K562 (cell line): Measurements from ENCODE around the gene PPP1R10. TPM values are rescaled to one million over a fixed set of nuclear protein-coding genes. Genes with fewer than 3 reads are reported as not detected.
A peak's percentile ranks its signal among the peaks of the same experiment; 100 is the strongest.

ENCODE experiments used
- BRD9 ChIP-seq: fragments of 450-650 bp; IDR thresholded peaks from 2 replicates; pipeline ENCODE4 v1.6.1; 2018; ENCODE audit warnings: low read depth; ENCODE audit not compliant: partially characterized antibody
- CBFA2T3 ChIP-seq: fragments of 450-650 bp; IDR thresholded peaks from 2 replicates; pipeline ENCODE4 v1.6.1; 2017
- GABPB1 ChIP-seq: sonication (generic); formaldehyde crosslinking; IDR thresholded peaks from 2 replicates; pipeline ENCODE4 v1.8.0; 2022; ENCODE audit warnings: mild to moderate bottlenecking, missing genetic modification reagents
- HMGN3 ChIP-seq: IDR thresholded peaks from 2 replicates; pipeline ENCODE4 v1.6.1; 2011; ENCODE audit warnings: borderline replicate concordance, low read depth, mild to moderate bottlenecking, mixed read lengths, low read length; ENCODE audit not compliant: insufficient read length; ENCODE audit errors: extremely low read depth
- KDM4B ChIP-seq, 2 experiments: fragments of 450-650 bp in 1 of 2; sonication (generic) in 1 of 2; IDR thresholded peaks; 2 replicates each; pipeline ENCODE4 v1.6.1; 2016 to 2017; ENCODE audit warnings: borderline replicate concordance in 2 of 2, antibody characterized with exemption in 1 of 2, low read depth in 1 of 2, mild to moderate bottlenecking in 1 of 2
- KLF13 ChIP-seq: fragments of 450-650 bp; IDR thresholded peaks from 2 replicates; pipeline ENCODE4 v1.6.1; 2016; ENCODE audit warnings: missing genetic modification characterization, low read depth, mild to moderate bottlenecking, missing compliant biosample characterization, moderate library complexity, borderline replicate concordance
- MLX ChIP-seq, 2 experiments: fragments of 450-650 bp in 1 of 2; sonication (generic) in 1 of 2; formaldehyde crosslinking; conservative IDR thresholded peaks; 2 replicates each; pipeline versions ENCODE4 v1.4.0 to v1.8.1; 2020 to 2022; ENCODE audit warnings: mild to moderate bottlenecking in 1 of 2, missing genetic modification reagents in 1 of 2
- PHF20 ChIP-seq: fragments of 450-650 bp; IDR thresholded peaks from 2 replicates; pipeline ENCODE4 v1.6.1; 2018; ENCODE audit not compliant: partially characterized antibody
- POLR2AphosphoS2 ChIP-seq: IDR thresholded peaks from 2 replicates; pipeline ENCODE4 v1.6.1; 2012; ENCODE audit warnings: low read length, improper control_type of control experiment
- RBM22 ChIP-seq: fragments of 200-400 bp; formaldehyde crosslinking; IDR thresholded peaks from 2 replicates; pipeline ENCODE4 v1.6.1; 2018; ENCODE audit warnings: low read length, low read depth; ENCODE audit not compliant: poor library complexity, severe bottlenecking
- RUNX1 ChIP-seq: sonication (generic); IDR thresholded peaks from 2 replicates; pipeline ENCODE4 v1.6.1; 2016; ENCODE audit warnings: antibody characterized with exemption, low read depth
- ZNF830 ChIP-seq: fragments of 250-450 bp; sonication (Bioruptor Pico); IDR thresholded peaks from 2 replicates; pipeline ENCODE4 v1.5.0; 2021; ENCODE audit warnings: mild to moderate bottlenecking
- polyA plus RNA-seq, 8 experiments: library from polyadenylated mRNA; depleted of rRNA in 4 of 8; stranded (reverse) in 5 of 8; unstranded in 3 of 8; fragments of >200 nt; fragmentation: Nextera tagmentation in 2 of 8; fragmentation: Illumina TruSeq in 1 of 8; extraction: Ambion mirVana in 2 of 8; extraction: Trizol in 1 of 8; gene quantifications; 2 replicates each; pipeline versions ENCODE4 v1.2.1 to v1.2.3, GENCODE V29; 2011 to 2014; ENCODE audit warnings: inconsistent platforms in 1 of 8, missing spikeins in 1 of 8
- total RNA-seq, 7 experiments: library from RNA; depleted of rRNA in 6 of 7; stranded (reverse); fragments of >200 nt in 6 of 7; fragmentation: Illumina TruSeq in 2 of 7; extraction: Trizol in 2 of 7; gene quantifications; 2 replicates each; pipeline versions ENCODE4 v1.2.1 to v1.2.3, GENCODE V29; 2011 to 2021; ENCODE audit warnings: low replicate concordance in 1 of 7
- TF ChIP-seq, protein P1 (sequence below): fragments of 250-450 bp; sonication (Bioruptor Pico); IDR thresholded peaks from 2 replicates; pipeline ENCODE4 v1.5.0; 2020; ENCODE audit warnings: mild to moderate bottlenecking
- TF ChIP-seq, protein P2 (sequence below), 3 experiments: IDR thresholded peaks in 2 of 3; conservative IDR thresholded peaks in 1 of 3; 2 replicates each; pipeline ENCODE4 v1.5.1; 2011 to 2012; ENCODE audit warnings: low read length in 3 of 3, mild to moderate bottlenecking in 3 of 3, control low read depth in 2 of 3, improper control_type of control experiment in 1 of 3, inconsistent platforms in 1 of 3, low read depth in 1 of 3, mixed read lengths in 1 of 3, moderate library complexity in 1 of 3; ENCODE audit not compliant: insufficient read depth in 2 of 3
- TF ChIP-seq, protein P3 (sequence below): fragments of 200-800 bp; sonication (Bioruptor generic); IDR thresholded peaks from 2 replicates; pipeline ENCODE4 v1.6.1; 2017; ENCODE audit warnings: missing genetic modification characterization, missing compliant biosample characterization

Gene PPP1R10
- total and polyA plus RNA-seq, 9 of the 15 experiments (the other 6 are each of a cell fraction or from before 2014, with no cell fraction given) = 14.1 to 65.5 (median 32.6) TPM

GRCh38 chr6:30626484-30627366, 9.7 kb upstream of the PPP1R10 start, which contains the start of gene ATAT1 (continued):
- TF ChIP-seq, protein P1, sequence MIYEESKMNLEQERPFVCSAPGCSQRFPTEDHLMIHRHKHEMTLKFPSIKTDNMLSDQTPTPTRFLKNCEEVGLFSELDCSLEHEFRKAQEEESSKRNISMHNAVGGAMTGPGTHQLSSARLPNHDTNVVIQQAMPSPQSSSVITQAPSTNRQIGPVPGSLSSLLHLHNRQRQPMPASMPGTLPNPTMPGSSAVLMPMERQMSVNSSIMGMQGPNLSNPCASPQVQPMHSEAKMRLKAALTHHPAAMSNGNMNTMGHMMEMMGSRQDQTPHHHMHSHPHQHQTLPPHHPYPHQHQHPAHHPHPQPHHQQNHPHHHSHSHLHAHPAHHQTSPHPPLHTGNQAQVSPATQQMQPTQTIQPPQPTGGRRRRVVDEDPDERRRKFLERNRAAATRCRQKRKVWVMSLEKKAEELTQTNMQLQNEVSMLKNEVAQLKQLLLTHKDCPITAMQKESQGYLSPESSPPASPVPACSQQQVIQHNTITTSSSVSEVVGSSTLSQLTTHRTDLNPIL (CRISPR knock-in tag) = peak; percentile 49; the same call in 1 of the 2 replicates
- TF ChIP-seq HMGN3 (peak; percentile 92), RUNX1 (no peak), ZNF830 (CRISPR knock-in tag) (0 out of 2 replicates have a peak, but pooled peaks have one; percentile 32), BRD9 (no peak), GABPB1 (CRISPR knock-in tag) (peak; percentile 82), POLR2AphosphoS2 (peak; percentile 97), PHF20 (peak; percentile 43), RBM22 (peak; percentile 79), KLF13 (tag) (peak; percentile 74; the same call in 1 of the 2 replicates), CBFA2T3 (no peak), MLX (CRISPR knock-in tag; conservative IDR thresholded peaks at IDR 0.05) (0 out of 4 replicates have a peak, but pooled peaks of 1 of the 2 experiments have one; percentile 39), KDM4B (IDR thresholded peaks at IDR 0.05; ENCODE audit: borderline replicate concordance in 2 of 2, low read depth in 1 of 2) (peak in 1 of 2 experiments; percentile 34; a peak in 1 of 4 replicates)
- TF ChIP-seq, protein P2, sequence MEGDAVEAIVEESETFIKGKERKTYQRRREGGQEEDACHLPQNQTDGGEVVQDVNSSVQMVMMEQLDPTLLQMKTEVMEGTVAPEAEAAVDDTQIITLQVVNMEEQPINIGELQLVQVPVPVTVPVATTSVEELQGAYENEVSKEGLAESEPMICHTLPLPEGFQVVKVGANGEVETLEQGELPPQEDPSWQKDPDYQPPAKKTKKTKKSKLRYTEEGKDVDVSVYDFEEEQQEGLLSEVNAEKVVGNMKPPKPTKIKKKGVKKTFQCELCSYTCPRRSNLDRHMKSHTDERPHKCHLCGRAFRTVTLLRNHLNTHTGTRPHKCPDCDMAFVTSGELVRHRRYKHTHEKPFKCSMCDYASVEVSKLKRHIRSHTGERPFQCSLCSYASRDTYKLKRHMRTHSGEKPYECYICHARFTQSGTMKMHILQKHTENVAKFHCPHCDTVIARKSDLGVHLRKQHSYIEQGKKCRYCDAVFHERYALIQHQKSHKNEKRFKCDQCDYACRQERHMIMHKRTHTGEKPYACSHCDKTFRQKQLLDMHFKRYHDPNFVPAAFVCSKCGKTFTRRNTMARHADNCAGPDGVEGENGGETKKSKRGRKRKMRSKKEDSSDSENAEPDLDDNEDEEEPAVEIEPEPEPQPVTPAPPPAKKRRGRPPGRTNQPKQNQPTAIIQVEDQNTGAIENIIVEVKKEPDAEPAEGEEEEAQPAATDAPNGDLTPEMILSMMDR (IDR thresholded peaks at IDR 0.05 in 2 of 3, conservative IDR thresholded peaks at IDR 0.05 in 1 of 3; ENCODE audit: insufficient read depth in 2 of 3, low read depth in 1 of 3, low read length in 3 of 3) = peak in 1 of 3 experiments; percentile 23; a peak in 1 of 6 replicates
- TF ChIP-seq, protein P3, sequence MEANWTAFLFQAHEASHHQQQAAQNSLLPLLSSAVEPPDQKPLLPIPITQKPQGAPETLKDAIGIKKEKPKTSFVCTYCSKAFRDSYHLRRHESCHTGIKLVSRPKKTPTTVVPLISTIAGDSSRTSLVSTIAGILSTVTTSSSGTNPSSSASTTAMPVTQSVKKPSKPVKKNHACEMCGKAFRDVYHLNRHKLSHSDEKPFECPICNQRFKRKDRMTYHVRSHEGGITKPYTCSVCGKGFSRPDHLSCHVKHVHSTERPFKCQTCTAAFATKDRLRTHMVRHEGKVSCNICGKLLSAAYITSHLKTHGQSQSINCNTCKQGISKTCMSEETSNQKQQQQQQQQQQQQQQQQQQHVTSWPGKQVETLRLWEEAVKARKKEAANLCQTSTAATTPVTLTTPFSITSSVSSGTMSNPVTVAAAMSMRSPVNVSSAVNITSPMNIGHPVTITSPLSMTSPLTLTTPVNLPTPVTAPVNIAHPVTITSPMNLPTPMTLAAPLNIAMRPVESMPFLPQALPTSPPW = peak; percentile 33; the same call in 1 of the 2 replicates
